ENCODE data around the gene FAM120B.

GRCh38 chr6:170297576-170298330, 8.8 kb upstream of the FAM120B start:
- TF ChIP-seq POLR2AphosphoS5 (IDR thresholded peaks at IDR 0.05; ENCODE audit: low read depth) (no peak), CTCF (IDR thresholded peaks at IDR 0.05; ENCODE audit: insufficient read depth, low read length) (no peak), REST (IDR thresholded peaks at IDR 0.05; ENCODE audit: insufficient replicate concordance, low read depth) (no peak)

All from HL-60 (cell line).